ENCODE measurements around the gene CBLB.
"Not testable (repeated sequence)": the region's sequence is repeated elsewhere in the genome, so short reads cannot be mapped to it uniquely, and the experiment has no call there.

CBLB gene

DNA sequence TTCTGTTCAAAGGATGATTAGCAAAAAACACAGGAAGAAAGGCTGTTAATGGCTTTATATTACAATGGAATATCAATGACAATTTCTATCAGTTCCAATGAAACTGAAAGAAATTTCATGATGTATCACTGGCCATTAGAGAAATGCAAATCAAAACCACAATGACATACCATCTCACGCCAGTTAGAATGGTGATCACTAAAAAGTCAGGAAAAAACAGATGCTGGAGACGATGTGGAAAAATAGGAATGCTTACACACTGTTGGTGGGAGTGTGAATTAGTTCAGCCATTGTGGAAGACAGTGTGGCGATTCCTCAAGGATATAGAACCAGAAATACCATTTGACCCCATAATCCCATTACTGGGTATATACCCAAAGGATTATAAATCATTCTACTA is 53.5 kb downstream of the CBLB start:
- DNase-seq, result not testable (repeated sequence)

DNA sequence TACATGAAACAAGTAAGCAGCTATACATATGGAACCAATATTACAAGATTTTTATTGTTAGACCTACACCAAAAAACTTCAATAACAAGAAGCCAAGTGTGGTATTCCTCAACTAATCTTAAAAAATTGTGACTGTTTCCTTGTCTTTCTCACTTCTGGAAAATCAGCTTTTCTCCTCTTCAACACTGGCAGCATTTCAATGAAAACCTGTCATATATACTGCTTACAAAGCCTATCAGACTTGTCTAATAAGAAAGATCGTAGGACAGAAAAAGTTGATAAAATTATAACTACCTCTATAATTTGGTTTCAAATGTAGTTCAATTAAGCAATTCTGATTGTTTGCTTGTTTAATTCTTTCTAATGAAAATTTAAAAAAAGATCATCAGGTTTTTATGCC is 55.1 kb downstream of the CBLB start:
- DNase-seq, result no peak

DNA sequence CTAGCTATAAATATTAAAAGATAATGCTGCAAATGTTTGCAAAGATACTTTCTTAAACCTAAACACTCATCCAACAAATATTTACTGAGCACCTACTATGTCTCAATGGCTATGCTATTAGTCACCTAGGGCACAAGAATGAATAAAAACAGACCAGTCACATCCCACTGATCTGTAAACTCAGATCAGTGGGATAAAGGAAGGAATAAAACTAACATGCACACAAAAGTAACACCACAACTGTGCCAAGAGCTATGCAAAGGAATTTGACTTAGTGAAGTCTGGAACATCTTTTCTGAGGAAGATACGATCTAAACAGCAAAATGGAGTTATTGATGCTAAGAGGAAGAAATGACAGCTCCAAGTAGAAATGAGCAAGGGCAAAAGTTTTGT is 56.6 kb downstream of the CBLB start:
- DNase-seq, result no peak

DNA sequence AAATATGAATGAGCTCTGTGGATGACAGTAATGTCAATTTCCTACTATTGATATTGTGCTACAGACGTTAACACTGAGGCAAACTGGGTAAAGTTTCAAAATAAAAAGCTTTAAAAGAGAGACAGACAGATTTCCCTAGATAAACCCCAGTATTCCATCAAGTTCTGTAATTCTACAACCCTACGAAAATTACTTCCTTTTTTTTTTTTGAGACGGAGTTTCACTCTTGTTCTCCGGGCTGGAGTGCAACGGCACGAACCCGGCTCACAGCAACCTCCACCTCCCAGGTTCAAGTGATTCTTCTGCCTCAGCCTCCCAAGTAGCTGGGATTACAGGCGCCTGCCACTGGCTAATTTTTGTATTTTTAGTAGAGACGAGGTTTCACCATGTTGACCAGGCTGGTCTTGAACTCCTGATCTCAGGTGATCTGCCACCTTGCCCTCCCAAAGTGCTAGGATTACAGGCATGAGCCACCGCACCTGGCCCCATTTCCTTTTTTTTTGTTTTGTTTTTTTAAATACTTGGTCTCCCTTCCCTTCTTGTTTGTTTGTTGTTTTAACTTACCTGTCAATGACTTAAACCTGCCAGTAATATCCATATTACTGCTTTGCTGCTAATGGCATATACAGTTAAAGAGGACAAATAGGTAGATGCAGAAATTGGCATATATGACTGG is 57.2 kb downstream of the CBLB start:
- DNase-seq, result no peak

DNA sequence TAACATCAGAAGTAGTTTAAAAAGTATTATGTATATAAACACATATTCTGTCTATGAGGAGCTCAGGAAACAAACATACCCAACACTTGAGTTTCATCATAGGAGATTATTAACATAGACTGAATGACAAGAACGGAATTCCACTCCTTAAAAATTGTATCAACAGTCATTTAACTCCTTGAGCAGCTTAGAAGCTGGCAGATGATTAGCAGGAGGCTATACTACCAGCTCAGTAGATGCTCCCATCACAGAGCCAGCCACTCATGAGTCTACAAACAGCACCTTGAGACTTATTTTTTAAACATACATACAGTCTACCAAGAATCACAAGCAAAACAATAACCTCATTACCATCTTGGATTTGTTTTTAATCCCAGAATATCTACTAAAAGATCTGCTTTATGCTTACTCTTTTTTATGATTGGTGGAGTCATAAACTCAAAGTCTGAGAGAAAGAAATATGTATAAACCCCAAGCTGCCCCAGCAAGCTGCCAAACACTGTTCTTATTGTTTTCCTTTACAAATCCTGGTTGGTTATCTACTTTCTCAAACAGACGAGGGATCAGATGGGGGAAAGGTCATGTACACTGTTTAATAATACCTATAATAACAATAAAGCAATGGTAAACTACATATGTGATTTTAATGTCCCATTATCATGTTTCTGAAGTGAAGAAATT is 59.5 kb downstream of the CBLB start:
- no peak for DNase-seq

DNA sequence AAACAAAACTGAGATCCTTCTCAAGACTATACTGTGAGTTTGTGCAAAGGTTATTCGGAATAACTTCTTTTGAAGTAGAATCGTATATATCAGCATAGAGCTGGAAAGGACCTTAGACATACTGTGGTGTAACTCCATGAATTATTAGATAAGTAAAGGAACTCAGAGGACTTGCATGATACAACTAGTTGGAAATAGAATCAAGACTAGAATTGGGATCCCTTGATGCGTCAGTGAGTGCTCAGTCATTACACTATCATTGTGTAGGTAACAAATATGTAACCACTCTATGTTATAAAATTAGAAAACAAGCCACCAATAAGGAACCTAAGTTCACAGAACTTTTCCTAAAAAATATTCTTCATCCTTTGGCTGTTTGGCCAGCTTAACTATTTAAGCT is 61.1 kb downstream of the CBLB start:
- no peak for DNase-seq

DNA sequence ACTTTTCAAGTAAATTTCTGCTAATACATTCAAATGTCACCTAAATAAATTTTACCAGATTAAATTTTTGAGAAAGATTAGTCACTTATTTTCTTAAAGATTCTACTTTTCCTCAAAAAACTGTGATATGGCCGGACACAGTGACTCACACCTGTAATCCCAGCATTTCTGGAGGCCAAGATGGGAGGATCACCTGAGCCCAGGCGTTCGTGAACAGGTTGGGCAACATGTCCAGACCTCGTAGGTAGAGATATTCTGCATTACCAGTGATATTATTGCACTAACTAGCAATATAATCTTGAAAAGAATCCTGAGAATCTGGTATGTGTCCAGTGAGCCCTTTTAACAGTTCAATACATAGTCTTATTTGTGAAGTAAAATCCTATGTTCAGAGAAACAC is 61.7 kb downstream of the CBLB start:
- no peak for DNase-seq

DNA sequence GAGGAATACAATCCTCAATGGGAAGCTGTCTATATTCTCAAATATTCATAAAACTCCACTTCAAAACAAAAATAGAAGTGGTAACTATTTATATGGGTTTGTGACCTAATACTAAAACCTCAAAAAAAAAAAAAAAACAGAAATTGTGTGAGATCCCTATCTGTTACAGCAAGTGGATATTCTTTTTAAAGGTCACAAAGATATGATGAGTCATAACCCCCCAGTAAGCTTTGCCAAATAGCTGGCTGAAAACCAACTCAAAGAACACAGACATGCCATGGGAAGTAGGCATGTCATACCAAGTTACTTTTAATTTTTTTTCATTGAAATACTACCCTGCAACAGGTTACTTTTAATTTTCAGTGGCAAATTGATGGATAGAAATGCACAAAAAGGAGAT is 62.5 kb downstream of the CBLB start:
- DNase-seq, result no peak

DNA sequence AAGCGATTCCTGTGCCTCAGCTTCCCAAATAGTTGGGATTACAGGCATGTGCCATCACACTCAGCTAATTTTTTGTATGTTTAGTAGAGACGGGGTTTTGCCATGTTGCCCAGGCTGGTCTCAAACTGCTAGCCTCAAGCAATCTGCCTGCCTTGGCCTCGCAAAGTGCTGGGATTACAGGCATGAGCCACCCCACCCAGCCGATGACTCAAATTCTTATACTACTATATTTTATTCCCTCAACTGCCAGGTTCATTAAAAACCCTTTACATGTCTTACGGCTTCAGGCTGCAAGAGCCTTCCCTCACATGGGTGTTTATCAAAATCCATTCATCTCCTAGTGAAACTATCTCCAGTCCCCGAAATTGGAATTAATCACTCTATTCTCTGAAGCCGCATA is 63.4 kb downstream of the CBLB start:
- DNase-seq, result no peak

DNA sequence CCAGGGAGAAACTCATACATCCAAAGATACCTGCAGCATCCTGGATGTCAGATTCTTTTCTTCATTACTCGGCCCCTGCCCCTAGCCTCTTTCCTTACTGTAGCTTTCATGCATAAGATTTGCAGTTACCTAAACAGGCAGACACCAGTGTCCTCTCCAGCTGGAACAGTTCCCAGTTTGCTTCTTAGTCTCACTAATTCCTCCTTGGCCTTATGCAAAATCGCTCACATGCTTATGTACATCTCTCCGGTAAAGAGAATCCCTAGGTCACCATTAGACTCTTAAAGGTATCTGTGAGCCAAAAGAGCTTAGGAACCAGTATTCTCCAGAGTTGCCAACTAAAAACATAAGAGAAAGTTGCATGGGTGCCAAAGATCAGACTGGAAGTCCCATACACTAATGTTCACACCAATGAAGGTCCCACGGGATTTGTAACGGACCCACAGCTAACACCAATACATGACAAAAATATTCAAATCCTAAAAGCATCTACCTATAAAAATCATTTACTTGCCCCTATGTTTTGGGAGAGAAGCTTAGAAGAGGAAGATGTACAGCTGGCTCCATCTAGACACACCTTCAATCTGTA is 66.6 kb downstream of the CBLB start:
- no peak for DNase-seq

DNA sequence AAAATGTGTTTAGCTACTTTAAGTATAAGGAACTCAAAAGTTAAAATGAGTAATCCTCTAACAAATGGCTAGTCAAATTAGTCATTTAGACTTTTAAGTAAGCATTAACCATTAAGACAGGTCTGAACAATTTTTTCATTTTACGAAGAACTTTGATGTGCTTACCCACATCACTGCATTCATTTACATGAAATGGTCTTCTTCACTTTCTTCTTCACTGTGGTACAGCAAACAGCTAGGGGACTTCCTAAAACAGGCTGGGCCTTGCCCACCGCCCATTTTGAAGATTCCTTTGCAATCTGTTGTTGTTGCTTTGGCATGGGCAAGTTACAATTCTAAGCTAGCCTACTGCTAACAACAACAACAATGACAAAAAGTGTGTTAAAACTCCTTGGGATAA is 67.4 kb downstream of the CBLB start:
- DNase-seq, result no peak

DNA sequence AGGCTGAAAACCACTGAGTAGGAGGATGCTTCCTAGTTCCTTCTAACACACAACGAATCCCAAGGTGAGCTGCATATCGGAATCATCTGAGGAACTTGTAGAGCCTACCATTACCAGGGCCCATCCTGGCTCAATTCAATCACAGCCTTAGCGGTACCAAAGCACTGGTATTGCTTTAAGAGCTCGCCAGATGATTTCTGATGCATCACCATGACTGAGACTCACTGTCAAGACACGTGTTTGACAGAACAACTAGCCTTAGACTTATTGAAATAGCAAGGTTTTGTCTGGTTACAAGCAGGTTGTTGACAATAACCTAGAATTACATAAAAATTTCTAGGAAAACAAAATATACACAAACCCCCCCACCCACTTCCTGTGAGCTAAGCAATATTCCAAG is 68.5 kb downstream of the CBLB start:
- no peak for DNase-seq

DNA sequence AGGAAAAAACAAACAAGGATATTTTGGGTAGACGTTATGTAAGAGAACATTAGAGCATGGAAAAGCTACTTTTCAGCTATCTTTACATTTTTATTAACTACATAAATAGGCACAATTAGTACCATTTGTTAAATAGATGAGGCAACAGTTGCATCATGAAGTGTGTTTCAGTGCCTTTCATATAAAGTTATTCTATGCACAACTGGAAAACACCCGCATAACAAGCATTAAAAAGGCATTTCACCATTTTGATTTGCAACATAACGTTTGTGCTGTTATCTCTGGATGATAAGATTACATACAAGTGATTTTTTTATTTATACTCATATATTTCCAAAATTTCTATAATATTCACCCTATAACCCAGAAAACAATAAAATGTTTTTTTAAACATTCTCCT is 69.5 kb downstream of the CBLB start:
- no peak for DNase-seq

DNA sequence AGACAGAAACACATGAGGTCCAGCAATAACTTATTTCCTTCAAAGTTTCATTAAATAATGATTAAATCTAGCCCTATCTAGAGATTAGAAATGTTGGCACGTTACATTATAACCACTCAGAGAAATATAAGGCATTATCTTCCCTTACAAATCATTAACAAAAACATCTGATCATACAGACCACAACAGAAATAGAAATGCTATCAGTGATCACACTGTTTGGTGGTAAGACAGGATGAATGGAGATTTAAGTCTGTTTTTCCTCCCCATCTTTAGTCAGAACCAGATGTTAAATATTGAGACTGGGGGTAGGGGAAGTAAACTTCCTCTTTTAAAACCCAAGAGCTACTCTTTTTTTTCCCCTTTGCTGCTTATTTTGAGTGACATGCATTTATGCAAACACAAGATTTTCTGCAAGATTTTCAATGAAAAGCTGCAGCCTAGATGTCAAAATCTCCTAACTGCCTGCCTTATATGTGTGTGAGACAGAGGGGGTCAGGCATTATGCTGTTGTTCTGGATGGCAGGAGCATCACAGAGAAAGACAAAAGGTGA is 70.4 kb downstream of the CBLB start:
- DNase-seq, result no peak

DNA sequence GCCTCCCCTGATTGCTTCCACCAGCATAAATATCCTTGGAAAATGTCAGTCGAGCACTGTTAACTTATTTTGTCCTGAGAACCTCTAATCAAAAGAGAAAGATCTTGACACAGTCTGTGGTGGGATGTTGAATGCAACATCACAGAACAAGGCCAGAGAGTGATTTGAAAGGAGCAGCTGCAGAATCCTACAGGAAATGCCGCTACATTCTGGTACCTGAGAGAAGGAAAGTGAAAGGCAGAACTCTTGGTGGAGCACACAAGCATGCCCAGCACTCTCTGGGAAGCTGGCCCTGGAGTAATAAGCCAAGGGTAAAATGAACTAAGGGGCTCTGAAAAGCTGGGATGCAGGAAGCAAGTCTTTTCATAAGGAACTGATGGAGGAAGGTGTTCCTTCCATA is 75.8 kb downstream of the CBLB start:
- DNase-seq, result no peak

DNA sequence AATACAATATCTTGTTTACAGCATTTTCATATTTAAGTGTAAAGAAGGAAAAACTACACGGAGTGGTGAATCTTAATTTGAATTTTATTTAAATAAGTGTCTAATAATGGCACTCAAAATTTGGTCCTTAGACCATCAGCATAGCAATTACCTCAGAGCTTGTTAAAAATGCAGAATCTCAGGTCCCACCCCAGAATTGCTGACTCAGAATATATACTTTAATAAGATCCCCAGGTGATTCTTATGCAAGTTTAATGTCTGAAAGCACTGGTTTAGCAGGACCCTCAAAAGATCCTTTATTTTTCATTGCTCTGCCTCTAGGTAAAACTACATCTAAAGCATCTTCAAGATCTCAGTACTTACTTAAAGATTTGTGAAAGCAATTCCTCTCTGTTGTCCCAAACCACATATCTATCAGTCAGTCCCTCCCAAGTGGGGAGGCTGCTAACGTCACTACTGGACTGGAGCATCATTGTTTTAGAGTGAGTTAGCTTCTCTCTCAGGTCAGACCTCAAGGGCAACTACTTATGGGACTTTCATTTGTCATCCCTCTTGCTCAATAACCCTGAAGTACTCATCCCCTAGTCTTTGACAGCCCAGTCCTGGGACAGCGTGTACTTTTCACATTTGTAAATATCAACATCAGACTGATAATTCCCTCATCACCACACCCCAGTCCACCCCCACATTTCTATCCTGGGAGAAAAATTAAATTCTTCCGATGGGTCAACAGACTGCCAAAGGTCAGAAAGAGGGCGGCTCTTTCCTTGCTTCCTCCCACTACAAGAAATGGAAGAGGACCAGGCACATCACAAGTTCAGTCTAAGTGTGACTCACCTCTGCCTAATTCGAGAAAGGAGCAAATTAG is 76.7 kb downstream of the CBLB start:
- DNase-seq, result no peak

DNA sequence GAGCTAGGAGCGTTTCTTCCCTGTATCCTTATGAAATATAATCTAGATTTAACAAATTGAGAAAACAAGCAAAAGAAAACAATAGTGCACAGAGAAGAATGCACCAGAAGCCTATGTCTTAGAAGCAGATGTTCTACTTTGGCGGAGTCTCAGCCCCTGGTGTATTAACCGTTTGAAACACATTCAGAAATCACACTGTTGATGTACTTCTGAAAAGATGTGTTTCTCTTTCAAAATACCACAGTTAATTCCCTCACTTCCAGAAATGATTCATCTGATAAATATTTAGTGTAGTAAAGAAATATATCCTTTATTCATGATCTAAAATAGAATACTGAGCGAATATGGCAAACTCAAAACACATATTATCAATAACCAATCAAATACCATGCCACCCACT is 77.7 kb downstream of the CBLB start:
- no peak for DNase-seq

DNA sequence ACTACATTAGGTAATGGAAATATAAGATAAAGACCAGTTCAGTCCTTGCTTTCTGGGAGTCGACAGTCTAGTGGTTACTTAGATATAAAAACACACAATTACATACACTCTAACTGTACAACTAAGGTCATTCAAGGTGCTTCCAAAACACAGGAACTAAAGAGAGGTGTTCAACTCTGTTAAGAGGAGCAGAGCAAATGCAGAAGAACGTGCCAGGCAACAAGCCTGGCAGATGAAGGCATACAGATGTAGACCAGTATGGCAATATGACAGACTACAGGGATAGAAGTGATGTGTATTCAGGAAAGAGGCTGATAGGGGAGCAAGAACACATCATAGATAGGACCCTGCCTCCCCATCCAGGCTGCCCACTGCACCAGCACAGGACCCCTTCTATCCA is 78.3 kb downstream of the CBLB start:
- DNase-seq, result no peak

DNA sequence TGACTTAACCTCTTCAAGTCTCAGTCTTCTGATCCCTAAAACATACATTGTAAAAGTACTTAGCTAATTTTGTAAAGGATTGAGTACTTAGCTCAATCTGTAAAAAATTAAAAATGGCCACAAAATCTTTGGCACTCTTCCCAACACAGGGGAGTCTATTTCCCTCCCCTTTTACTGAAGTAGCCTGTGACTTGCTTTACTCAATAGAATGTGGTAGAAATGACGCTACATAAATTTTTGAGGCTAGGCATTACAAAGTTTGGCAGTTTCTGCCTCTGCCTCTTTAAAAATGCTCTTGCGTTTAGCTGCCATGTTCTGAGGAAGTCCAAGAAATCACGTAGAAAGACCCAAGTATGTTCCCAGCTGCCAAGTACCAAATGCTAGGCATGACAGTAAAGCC is 80.2 kb downstream of the CBLB start:
- DNase-seq, result no peak

DNA sequence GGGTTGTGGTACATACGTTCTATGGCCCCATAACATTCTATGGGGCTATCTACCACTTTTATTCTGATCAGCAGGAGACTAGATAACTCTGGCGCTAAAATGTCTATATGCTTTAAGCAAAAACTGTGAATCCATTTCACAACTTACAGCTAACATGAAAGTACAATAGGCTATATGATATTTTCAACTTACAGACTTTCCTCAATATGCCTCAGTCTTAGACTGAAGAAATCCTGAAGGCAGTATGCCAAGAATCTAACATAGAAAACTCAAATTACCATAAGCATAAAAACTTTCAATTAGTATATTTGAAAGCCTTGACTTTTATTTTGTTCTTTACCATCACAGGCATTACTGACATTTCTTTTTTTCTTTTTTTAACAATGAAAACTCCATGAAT is 81.4 kb downstream of the CBLB start:
- DNase-seq, result no peak

DNA sequence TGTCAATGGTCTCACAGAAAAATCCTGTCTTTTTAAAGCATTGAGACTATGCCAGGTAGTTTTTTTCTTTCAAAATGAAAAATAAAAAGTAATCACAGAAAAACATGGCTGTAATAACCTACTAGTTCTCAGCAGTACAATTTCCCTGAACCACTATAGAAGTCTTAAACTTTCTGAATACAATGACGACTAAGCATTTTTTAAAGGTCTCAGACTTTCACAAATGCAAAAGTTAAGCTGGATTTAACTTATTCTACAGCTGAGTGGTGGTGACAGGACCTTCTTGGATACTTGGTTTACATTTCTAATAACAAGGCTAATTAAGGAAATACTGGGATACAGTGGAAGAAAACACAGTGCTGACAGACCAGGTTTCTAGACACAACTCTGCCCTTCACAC is 81.8 kb downstream of the CBLB start:
- DNase-seq, result no peak

DNA sequence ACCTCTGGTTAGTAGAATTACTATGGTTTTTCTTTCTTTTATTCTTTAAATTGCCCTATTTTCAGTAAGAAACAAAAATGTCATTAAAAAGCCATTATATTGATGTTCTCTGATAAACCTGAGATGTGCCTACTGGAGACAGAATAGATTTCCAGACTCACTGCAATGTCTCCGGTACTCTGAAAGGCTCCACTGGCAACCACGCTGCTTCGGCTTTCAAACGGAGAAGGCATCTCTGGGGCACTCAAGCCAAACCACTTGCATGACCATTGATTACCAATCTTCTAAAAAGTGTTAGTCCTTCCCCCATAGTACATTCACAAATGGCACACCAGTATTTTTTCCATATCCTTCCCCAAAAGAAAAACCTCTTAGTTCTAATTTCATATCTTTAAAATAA is 82.6 kb downstream of the CBLB start:
- no peak for DNase-seq

DNA sequence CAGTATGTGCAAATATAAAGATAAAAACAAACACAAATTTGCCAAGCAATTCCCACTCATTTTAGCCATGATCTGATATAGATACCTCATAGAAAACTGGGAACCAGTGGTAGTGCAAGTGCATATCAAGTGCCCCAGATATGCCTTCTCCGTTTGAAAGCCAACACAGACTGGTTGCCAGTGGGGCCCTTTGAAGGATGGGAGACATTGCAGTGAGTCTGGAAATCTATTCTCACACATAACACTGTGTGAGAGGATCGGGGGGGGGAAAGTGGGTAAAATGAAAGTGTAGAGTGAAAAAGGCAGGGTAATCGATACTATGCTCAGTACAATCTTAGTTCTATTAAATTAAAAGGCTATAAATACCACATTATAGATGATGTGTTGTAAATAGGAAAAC is 83.0 kb downstream of the CBLB start:
- no peak for DNase-seq

DNA sequence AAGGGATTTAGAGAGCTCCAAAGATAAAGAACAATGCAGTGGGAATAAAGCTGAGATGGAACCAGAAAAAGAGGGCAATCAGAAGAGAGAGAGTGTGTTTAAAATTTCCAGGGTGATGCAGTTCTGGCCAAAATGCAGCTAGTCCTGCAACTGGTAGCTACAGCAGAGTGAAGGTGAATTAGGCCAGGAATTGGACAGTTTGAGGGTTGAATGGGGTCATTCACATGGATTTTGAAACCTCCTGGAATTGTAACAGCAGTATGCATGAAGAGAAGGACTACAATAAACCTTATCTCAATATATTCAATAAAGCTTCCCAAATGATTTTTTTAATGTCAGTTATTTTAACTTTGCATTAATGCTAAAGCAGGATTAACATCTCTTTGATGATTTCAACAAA is 85.2 kb downstream of the CBLB start:
- DNase-seq, result no peak
